SU-DHL-6 (cell line): Measurements from ENCODE around the gene ZNF618.

Experiments
- EZH2phosphoT487 ChIP-seq: fragments of 200-600 bp; sonication (generic), shearing (Covaris generic); conservative IDR thresholded peaks from 2 replicates; pipeline ENCODE4 v1.6.1; 2018; ENCODE audit warnings: mild to moderate bottlenecking, antibody characterized with exemption, low read length, moderate library complexity, mixed read lengths
- TF ChIP-seq, protein P1 (sequence below): fragments of 200-600 bp; sonication (generic); IDR thresholded peaks from one replicate; pipeline ENCODE4 v1.5.1; 2017; ENCODE audit warnings: antibody characterized with exemption, mild to moderate bottlenecking, low read length, moderate library complexity; ENCODE audit not compliant: insufficient read depth, poor library complexity, severe bottlenecking

GRCh38 chr9:113995401-113995800 is 119.3 kb downstream of the ZNF618 start:
- TF ChIP-seq, protein P1, sequence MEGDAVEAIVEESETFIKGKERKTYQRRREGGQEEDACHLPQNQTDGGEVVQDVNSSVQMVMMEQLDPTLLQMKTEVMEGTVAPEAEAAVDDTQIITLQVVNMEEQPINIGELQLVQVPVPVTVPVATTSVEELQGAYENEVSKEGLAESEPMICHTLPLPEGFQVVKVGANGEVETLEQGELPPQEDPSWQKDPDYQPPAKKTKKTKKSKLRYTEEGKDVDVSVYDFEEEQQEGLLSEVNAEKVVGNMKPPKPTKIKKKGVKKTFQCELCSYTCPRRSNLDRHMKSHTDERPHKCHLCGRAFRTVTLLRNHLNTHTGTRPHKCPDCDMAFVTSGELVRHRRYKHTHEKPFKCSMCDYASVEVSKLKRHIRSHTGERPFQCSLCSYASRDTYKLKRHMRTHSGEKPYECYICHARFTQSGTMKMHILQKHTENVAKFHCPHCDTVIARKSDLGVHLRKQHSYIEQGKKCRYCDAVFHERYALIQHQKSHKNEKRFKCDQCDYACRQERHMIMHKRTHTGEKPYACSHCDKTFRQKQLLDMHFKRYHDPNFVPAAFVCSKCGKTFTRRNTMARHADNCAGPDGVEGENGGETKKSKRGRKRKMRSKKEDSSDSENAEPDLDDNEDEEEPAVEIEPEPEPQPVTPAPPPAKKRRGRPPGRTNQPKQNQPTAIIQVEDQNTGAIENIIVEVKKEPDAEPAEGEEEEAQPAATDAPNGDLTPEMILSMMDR = no peak
- TF ChIP-seq EZH2phosphoT487 = no peak
